ENCODE data around the gene PIF1.

PIF1 gene

GRCh38 chr15:64850778-64851502 is 25.5 kb upstream of the PIF1 start:
- no peak for DNase-seq (ENCODE audit: low spot score)
- CTCF ChIA-PET: interaction anchor here (0.5 to 0.7 kb wide), 3 partner anchors 15 to 245 kb away, joined by 3 to 6 read pairs (median 3); no protein-coding TSS in a partner anchor
- TF ChIP-seq CTCF (conservative IDR thresholded peaks at IDR 0.05; ENCODE audit: low read depth): no peak
- H3K27ac ChIP-seq: peak overlapping the region; percentile 69
- POLR2A ChIA-PET (ENCODE audit: low non-redundant PET): no interaction called here

GRCh38 chr15:64847876-64848716 is 22.6 kb upstream of the PIF1 start:
- POLR2A ChIA-PET (ENCODE audit: low non-redundant PET): no interaction called here

GRCh38 chr15:64847448-64847847 is 22.0 kb upstream of the PIF1 start:
- ChIA-PET CTCF (no interaction called here), POLR2A (ENCODE audit: low non-redundant PET) (no interaction called here)
- peak overlapping the region; percentile 92 for H3K27ac ChIP-seq
- no peak for TF ChIP-seq CTCF (conservative IDR thresholded peaks at IDR 0.05; ENCODE audit: low read depth)
- DNase-seq (ENCODE audit: low spot score): no peak

More at GRCh38 chr15:64847876-64848716, 22.6 kb upstream of the PIF1 start:
- H3K27ac ChIP-seq: peak overlapping the region; percentile 92
- no peak for DNase-seq (ENCODE audit: low spot score)
- CTCF ChIA-PET: interaction anchor here (0.6 kb wide), 1 partner anchor 388 kb away, joined by 3 read pairs; the partner anchor contains the start of gene ZNF609
- TF ChIP-seq CTCF (conservative IDR thresholded peaks at IDR 0.05; ENCODE audit: low read depth): no peak

- H3K27ac ChIP-seq: peak overlapping the region; percentile 92
- no peak for DNase-seq (ENCODE audit: low spot score)
- no peak for TF ChIP-seq CTCF (conservative IDR thresholded peaks at IDR 0.05; ENCODE audit: low read depth)
- POLR2A ChIA-PET (ENCODE audit: low non-redundant PET): no interaction called here
- CTCF ChIA-PET: no interaction called here
These were observed 21.6 kb upstream of the PIF1 start for GRCh38 chr15:64847016-64847415.

- peak overlapping the region; percentile 92 for H3K27ac ChIP-seq
- TF ChIP-seq CTCF (conservative IDR thresholded peaks at IDR 0.05; ENCODE audit: low read depth): no peak
- CTCF ChIA-PET: interaction anchor here (2.1 kb wide), 1 partner anchor 10 kb away, joined by 10 read pairs; no protein-coding TSS in a partner anchor
- no peak for DNase-seq (ENCODE audit: low spot score)
- POLR2A ChIA-PET (ENCODE audit: low non-redundant PET): no interaction called here
These were observed 20.6 kb upstream of the PIF1 start for GRCh38 chr15:64845831-64846595.

- ChIA-PET CTCF (interaction anchor here (0.6 to 2.1 kb wide), 2 partner anchors 10 to 97 kb away, joined by 3 to 10 read pairs; no protein-coding TSS in a partner anchor), POLR2A (ENCODE audit: low non-redundant PET) (interaction anchor here (0.6 kb wide), 1 partner anchor 11 kb away, joined by 4 read pairs; no protein-coding TSS in a partner anchor)
- peak overlapping the region; percentile 92 for H3K27ac ChIP-seq
- DNase-seq (ENCODE audit: low spot score): no peak
- no peak for TF ChIP-seq CTCF (conservative IDR thresholded peaks at IDR 0.05; ENCODE audit: low read depth)
These were observed 19.8 kb upstream of the PIF1 start for GRCh38 chr15:64845183-64845611.
